ENCODE measurements around the gene CD58. TPM values are rescaled to one million over a fixed set of nuclear protein-coding genes. Genes with fewer than 3 reads are reported as not detected.

CD58 gene
- polyA plus RNA-seq, 1 of the 3 experiments (the other 2 are of a cell fraction), result 18.1 TPM

- Histone ChIP-seq H3K4me1 (ENCODE audit: control insufficient read depth in 1 of 2, insufficient read depth in 2 of 2, low read depth in 1 of 2, low read length in 1 of 2) (peaks cover 14 to 39% of the 10 kb centered on the region in 2 experiments; a peak in 3 of 4 replicates), H3K9ac (no peak overlapping the region), H4K20me1 (ENCODE audit: insufficient read depth) (no peaks in the 10 kb centered on the region), H3K79me2 (ENCODE audit: insufficient read depth) (no peaks in the 10 kb centered on the region), H3K27ac (ENCODE audit: low read depth in 2 of 2, low read length in 1 of 2) (no peak overlapping the region), H3K27me3 (ENCODE audit: insufficient read depth) (no peaks in the 10 kb centered on the region), H3F3A (replicated peaks; ENCODE audit: insufficient read depth) (peaks cover 29% of the 10 kb centered on the region), H3K4me2 (no peak overlapping the region), H2AFZ (ENCODE audit: low read depth) (no peak overlapping the region), H3K4me3 (ENCODE audit: low read depth in 2 of 2, low read length in 1 of 2) (no peak overlapping the region), H3K9me3 (no peaks in the 10 kb centered on the region), H3K9me2 (no peaks in the 10 kb centered on the region), H3K36me3 (replicated peaks in 1 of 2; ENCODE audit: control insufficient read depth in 1 of 2, insufficient read depth in 2 of 2, low read length in 1 of 2) (no peaks in the 10 kb centered on the region)
- ChIA-PET CTCF (interaction anchor here (1.0 to 6.8 kb wide), 3 partner anchors 13 to 372 kb away, joined by 4 to 34 read pairs (median 7); no protein-coding TSS in a partner anchor), POLR2A (no interaction called here)
- 100% methylated on average over 2 of the region's 2 CpGs for WGBS (ENCODE audit: low lambda C conversion rate)
- no peak for DNase-seq
- TF ChIP-seq SMC3 (IDR thresholded peaks at IDR 0.05; ENCODE audit: low read depth, low read length) (no peak), MEF2A (IDR thresholded peaks at IDR 0.05; ENCODE audit: borderline replicate concordance, low read depth) (no peak), TCF12 (IDR thresholded peaks at IDR 0.05) (no peak), SIN3A (IDR thresholded peaks at IDR 0.05; ENCODE audit: borderline replicate concordance, low read depth, low read length) (no peak), ELF1 (IDR thresholded peaks at IDR 0.05) (no peak), PBX3 (IDR thresholded peaks at IDR 0.05) (no peak), CTCF (IDR thresholded peaks at IDR 0.05) (no peak), ZBTB33 (IDR thresholded peaks at IDR 0.05; ENCODE audit: borderline replicate concordance, low read depth) (no peak), RXRA (IDR thresholded peaks at IDR 0.05; ENCODE audit: borderline replicate concordance, low read depth) (no peak), REST (IDR thresholded peaks at IDR 0.05; ENCODE audit: low read depth, low read length) (no peak), GABPA (IDR thresholded peaks at IDR 0.05; ENCODE audit: low read depth) (no peak), YY1 (IDR thresholded peaks at IDR 0.05; ENCODE audit: low read depth) (no peak), NRF1 (IDR thresholded peaks at IDR 0.05; ENCODE audit: low read depth, low read length) (no peak), TAF1 (IDR thresholded peaks at IDR 0.05; ENCODE audit: borderline replicate concordance, low read depth, low read length) (no peak), MAX (IDR thresholded peaks at IDR 0.05; ENCODE audit: low read depth) (no peak), USF2 (IDR thresholded peaks at IDR 0.05; ENCODE audit: borderline replicate concordance, low read depth, low read length) (no peak), RFX5 (IDR thresholded peaks at IDR 0.05; ENCODE audit: low read length) (no peak)
Observed at GRCh38 chr1:116511459-116512019, 59.3 kb downstream of the CD58 start.
